ENCODE data around the gene RNU6-1.

The RNU6-1 gene

DNA sequence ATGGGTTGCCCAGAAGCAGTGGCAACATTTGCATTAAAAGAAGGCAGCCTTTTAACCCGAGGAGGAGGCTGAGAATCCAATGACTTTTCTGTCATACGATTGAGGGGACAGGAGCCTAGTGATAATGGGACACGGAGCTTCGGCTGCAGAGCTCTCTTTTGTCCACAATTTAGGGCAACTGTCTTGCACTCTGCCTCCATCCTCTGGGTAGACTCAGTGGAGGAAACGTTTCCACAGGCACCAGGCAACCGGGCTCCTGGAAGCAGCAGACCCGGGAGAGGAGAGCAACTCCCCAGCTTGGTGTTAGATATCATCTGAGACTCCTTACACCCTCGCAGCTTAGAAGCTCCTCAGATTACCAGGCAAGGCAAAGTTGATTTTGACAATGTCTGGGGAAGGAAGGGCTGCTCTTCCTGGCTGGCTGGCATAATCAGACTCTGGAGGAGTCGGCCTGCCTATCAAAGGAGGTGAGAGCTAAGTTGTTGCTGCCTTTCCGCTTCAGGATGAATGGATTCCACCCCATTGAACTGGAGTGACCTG lies 43.5 kb upstream of the RNU6-1 start:
- no peaks in the 10 kb centered on the region for H3K9me3 ChIP-seq (ENCODE audit: control extremely low read depth in 1 of 5, control insufficient read depth in 4 of 5, insufficient read depth in 2 of 5, low read depth in 1 of 5, low read length in 4 of 5)
- 81% methylated on average over 9 of the region's 10 CpGs for WGBS (ENCODE audit: insufficient coverage)
- ChIA-PET CTCF (interaction anchor here (0.7 to 1.8 kb wide), 6 partner anchors 9 to 325 kb away, joined by 3 to 5 read pairs (median 3); no protein-coding TSS in a partner anchor), POLR2A (no interaction called here)
- H3K4me1 ChIP-seq (ENCODE audit: control extremely low read depth in 1 of 4, control insufficient read depth in 4 of 4, insufficient read depth in 4 of 4, low read length in 3 of 4): peaks cover 26 to 69% (median 58%) of the 10 kb centered on the region in 4 experiments
- no peak overlapping the region for H3K27ac ChIP-seq (ENCODE audit: insufficient read depth in 1 of 2, low read depth in 1 of 2, low read length in 2 of 2, poor library complexity in 1 of 2, severe bottlenecking in 2 of 2)
- H3K27me3 ChIP-seq (replicated peaks in 2 of 5; ENCODE audit: control insufficient read depth in 4 of 5, insufficient read depth in 5 of 5, low read length in 4 of 5): no peaks in the 10 kb centered on the region
- H3K4me3 ChIP-seq (ENCODE audit: control insufficient read depth in 1 of 7, extremely low read depth in 1 of 7, insufficient read depth in 4 of 7, low read depth in 2 of 7, low read length in 6 of 7): no peak overlapping the region
- H3K36me3 ChIP-seq (ENCODE audit: control insufficient read depth in 4 of 4, insufficient read depth in 4 of 4, low read length in 3 of 4): no peaks in the 10 kb centered on the region
- no peak for DNase-seq

DNA sequence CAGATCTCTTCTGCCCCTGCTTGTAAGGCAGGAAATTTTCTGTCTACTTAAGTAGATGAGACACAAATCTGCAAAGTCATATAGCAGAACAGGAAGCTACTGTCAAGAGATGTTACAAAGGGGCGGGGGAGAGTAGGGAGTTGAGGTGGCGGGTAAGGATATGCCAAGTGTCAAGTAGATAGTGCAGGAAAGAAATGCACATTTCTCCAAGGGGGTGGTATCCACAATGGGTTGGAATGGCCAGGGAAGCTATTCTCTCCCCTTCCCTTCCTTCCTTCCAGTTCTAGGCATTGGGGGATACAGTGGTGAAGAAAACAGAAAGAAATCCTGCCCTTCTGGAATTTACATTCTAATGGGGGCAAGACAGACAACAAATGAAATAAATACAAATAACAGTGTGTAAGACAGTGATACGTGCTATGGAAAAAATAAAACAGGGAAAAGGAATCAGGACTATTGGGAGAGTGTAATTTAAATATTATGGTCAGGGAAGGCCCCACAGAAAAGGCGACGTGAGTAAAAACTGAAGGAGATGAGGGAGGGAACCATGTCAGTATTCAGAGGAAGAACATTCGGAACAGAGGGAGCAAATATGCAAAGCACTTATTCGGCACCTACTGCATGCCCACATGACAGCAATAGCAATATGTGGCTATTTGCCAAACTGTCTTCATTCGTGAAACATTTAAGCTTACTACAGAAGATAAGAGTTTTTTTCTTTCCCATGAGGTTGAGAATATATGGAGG lies 42.8 kb upstream of the RNU6-1 start:
- Histone ChIP-seq H3K27me3 (replicated peaks in 2 of 5; ENCODE audit: control insufficient read depth in 4 of 5, insufficient read depth in 5 of 5, low read length in 4 of 5) (no peaks in the 10 kb centered on the region), H3K9me3 (ENCODE audit: control extremely low read depth in 1 of 5, control insufficient read depth in 4 of 5, insufficient read depth in 2 of 5, low read depth in 1 of 5, low read length in 4 of 5) (no peaks in the 10 kb centered on the region), H3K36me3 (ENCODE audit: control insufficient read depth in 4 of 4, insufficient read depth in 4 of 4, low read length in 3 of 4) (no peaks in the 10 kb centered on the region), H3K27ac (ENCODE audit: insufficient read depth in 1 of 2, low read depth in 1 of 2, low read length in 2 of 2, poor library complexity in 1 of 2, severe bottlenecking in 2 of 2) (peak overlapping the region in 1 of 2 experiments; percentile 57), H3K4me3 (ENCODE audit: control insufficient read depth in 1 of 7, extremely low read depth in 1 of 7, insufficient read depth in 4 of 7, low read depth in 2 of 7, low read length in 6 of 7) (peak overlapping the region in 3 of 7 experiments; percentile 12 to 29 (median 28)), H3K4me1 (ENCODE audit: control extremely low read depth in 1 of 4, control insufficient read depth in 4 of 4, insufficient read depth in 4 of 4, low read length in 3 of 4) (peaks cover 26 to 69% (median 58%) of the 10 kb centered on the region in 4 experiments)
- CTCF ChIA-PET: interaction anchor here (1.4 to 1.8 kb wide), 2 partner anchors 8 to 19 kb away, joined by 3 to 5 read pairs; no protein-coding TSS in a partner anchor
- 70% methylated on average over 7 of the region's 8 CpGs for WGBS (ENCODE audit: insufficient coverage)
- POLR2A ChIA-PET: no interaction called here
- DNase-seq: peak; percentile 72 to 95 (median 91)

DNA sequence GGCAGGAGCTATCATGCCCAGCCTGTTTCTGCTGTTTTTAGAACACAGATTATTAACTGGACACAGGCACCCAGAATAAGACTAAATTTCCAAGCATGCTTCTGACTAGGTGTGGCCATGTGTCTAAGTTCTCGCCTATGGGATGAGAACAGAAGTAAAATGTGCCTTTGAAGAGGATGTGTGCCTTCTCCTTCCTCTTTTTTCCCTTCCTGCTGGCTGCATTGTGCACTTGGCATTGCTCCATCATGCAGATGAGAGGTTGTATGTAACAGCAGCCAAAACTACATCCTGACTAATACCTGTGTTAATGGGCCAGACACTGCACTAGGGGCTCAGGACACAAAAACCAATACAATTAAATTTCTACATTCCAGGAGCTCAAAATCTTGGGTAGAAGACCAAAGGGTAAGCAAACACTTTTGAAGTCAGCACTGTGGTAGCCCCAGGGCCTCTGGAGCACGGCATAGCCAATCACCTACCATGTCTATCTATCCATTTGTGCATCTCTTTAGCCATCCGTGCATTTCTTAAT lies 40.9 kb upstream of the RNU6-1 start:
- no peak overlapping the region for H3K27ac ChIP-seq (ENCODE audit: insufficient read depth in 1 of 2, low read depth in 1 of 2, low read length in 2 of 2, poor library complexity in 1 of 2, severe bottlenecking in 2 of 2)

GRCh38 chr15:67879440-67880129 lies 39.7 kb upstream of the RNU6-1 start:
- H3K4me3 ChIP-seq (ENCODE audit: control insufficient read depth in 1 of 7, extremely low read depth in 1 of 7, insufficient read depth in 4 of 7, low read depth in 2 of 7, low read length in 6 of 7): peak overlapping the region in 1 of 7 experiments; percentile 45
- H3K4me1 ChIP-seq (ENCODE audit: control extremely low read depth in 1 of 4, control insufficient read depth in 4 of 4, insufficient read depth in 4 of 4, low read length in 3 of 4): peaks cover 26 to 59% (median 51%) of the 10 kb centered on the region in 4 experiments
- H3K9me3 ChIP-seq (ENCODE audit: control extremely low read depth in 1 of 5, control insufficient read depth in 4 of 5, insufficient read depth in 2 of 5, low read depth in 1 of 5, low read length in 4 of 5): no peaks in the 10 kb centered on the region
- ChIA-PET POLR2A (no interaction called here), CTCF (no interaction called here)
- no peaks in the 10 kb centered on the region for H3K27me3 ChIP-seq (replicated peaks in 2 of 5; ENCODE audit: control insufficient read depth in 4 of 5, insufficient read depth in 5 of 5, low read length in 4 of 5)
- peak overlapping the region in 1 of 2 experiments; percentile 36 for H3K27ac ChIP-seq (ENCODE audit: insufficient read depth in 1 of 2, low read depth in 1 of 2, low read length in 2 of 2, poor library complexity in 1 of 2, severe bottlenecking in 2 of 2)
- DNase-seq: peak; percentile 51 to 96 (median 93)
- no peaks in the 10 kb centered on the region for H3K36me3 ChIP-seq (ENCODE audit: control insufficient read depth in 4 of 4, insufficient read depth in 4 of 4, low read length in 3 of 4)
- WGBS (ENCODE audit: insufficient coverage): 56% methylated on average over 6 of the region's 11 CpGs

More for the DNA sequence above, 40.9 kb upstream of the RNU6-1 start:
- ChIA-PET POLR2A (no interaction called here), CTCF (no interaction called here)
- DNase-seq: peak; percentile 43 to 73 (median 71)
- peaks cover 26 to 69% (median 58%) of the 10 kb centered on the region in 4 experiments for H3K4me1 ChIP-seq (ENCODE audit: control extremely low read depth in 1 of 4, control insufficient read depth in 4 of 4, insufficient read depth in 4 of 4, low read length in 3 of 4)
- H3K36me3 ChIP-seq (ENCODE audit: control insufficient read depth in 4 of 4, insufficient read depth in 4 of 4, low read length in 3 of 4): no peaks in the 10 kb centered on the region
- H3K9me3 ChIP-seq (ENCODE audit: control extremely low read depth in 1 of 5, control insufficient read depth in 4 of 5, insufficient read depth in 2 of 5, low read depth in 1 of 5, low read length in 4 of 5): no peaks in the 10 kb centered on the region
- WGBS (ENCODE audit: insufficient coverage): 86% methylated on average over 2 of the region's 3 CpGs
- peak overlapping the region in 1 of 7 experiments; percentile 3 for H3K4me3 ChIP-seq (ENCODE audit: control insufficient read depth in 1 of 7, extremely low read depth in 1 of 7, insufficient read depth in 4 of 7, low read depth in 2 of 7, low read length in 6 of 7)
- no peaks in the 10 kb centered on the region for H3K27me3 ChIP-seq (replicated peaks in 2 of 5; ENCODE audit: control insufficient read depth in 4 of 5, insufficient read depth in 5 of 5, low read length in 4 of 5)

GRCh38 chr15:67878712-67879206 lies 38.9 kb upstream of the RNU6-1 start:
- peaks cover 26 to 51% (median 44%) of the 10 kb centered on the region in 4 experiments for H3K4me1 ChIP-seq (ENCODE audit: control extremely low read depth in 1 of 4, control insufficient read depth in 4 of 4, insufficient read depth in 4 of 4, low read length in 3 of 4)
- DNase-seq: no peak
- H3K27me3 ChIP-seq (replicated peaks in 2 of 5; ENCODE audit: control insufficient read depth in 4 of 5, insufficient read depth in 5 of 5, low read length in 4 of 5): no peaks in the 10 kb centered on the region
- peaks cover 0 to 2% (median 0%) of the 10 kb centered on the region in 5 experiments for H3K9me3 ChIP-seq (ENCODE audit: control extremely low read depth in 1 of 5, control insufficient read depth in 4 of 5, insufficient read depth in 2 of 5, low read depth in 1 of 5, low read length in 4 of 5)
- peak overlapping the region in 1 of 2 experiments; percentile 36 for H3K27ac ChIP-seq (ENCODE audit: insufficient read depth in 1 of 2, low read depth in 1 of 2, low read length in 2 of 2, poor library complexity in 1 of 2, severe bottlenecking in 2 of 2)
- 100% methylated on average over 2 of the region's 2 CpGs for WGBS (ENCODE audit: insufficient coverage)
- POLR2A ChIA-PET: no interaction called here
- CTCF ChIA-PET: no interaction called here
- H3K36me3 ChIP-seq (ENCODE audit: control insufficient read depth in 4 of 4, insufficient read depth in 4 of 4, low read length in 3 of 4): no peaks in the 10 kb centered on the region
- no peak overlapping the region for H3K4me3 ChIP-seq (ENCODE audit: control insufficient read depth in 1 of 7, extremely low read depth in 1 of 7, insufficient read depth in 4 of 7, low read depth in 2 of 7, low read length in 6 of 7)

DNA sequence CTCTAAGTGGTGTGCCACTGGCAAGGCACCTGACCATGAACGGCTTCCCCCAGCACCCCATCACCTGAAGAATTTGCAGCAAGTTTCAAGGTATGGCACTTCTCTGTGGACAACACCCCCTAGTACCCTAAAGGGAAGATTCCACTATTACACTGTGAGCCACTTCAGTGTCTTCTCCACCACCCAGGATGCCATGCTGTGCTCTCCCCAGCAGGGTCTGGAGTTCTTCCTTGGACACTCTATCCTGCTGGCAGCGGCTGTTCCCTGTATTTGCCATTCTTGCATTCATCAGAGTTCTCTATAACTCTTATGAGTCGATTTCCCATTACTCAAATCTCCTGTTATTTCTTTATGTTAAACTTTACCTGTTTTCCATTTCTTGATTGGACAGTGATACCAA lies 33.9 kb upstream of the RNU6-1 start:
- H3K36me3 ChIP-seq (ENCODE audit: control insufficient read depth in 4 of 4, insufficient read depth in 4 of 4, low read length in 3 of 4): no peaks in the 10 kb centered on the region
- POLR2A ChIA-PET: no interaction called here
- CTCF ChIA-PET: interaction anchor here (0.9 to 3.8 kb wide), 4 partner anchors 10 to 281 kb away, joined by 3 to 19 read pairs (median 5); no protein-coding TSS in a partner anchor
- H3K9me3 ChIP-seq (ENCODE audit: control extremely low read depth in 1 of 5, control insufficient read depth in 4 of 5, insufficient read depth in 2 of 5, low read depth in 1 of 5, low read length in 4 of 5): peaks cover 3 to 11% (median 6%) of the 10 kb centered on the region in 5 experiments
- H3K27ac ChIP-seq (ENCODE audit: insufficient read depth in 1 of 2, low read depth in 1 of 2, low read length in 2 of 2, poor library complexity in 1 of 2, severe bottlenecking in 2 of 2): no peak overlapping the region
- 92% methylated on average over 3 of the region's 3 CpGs for WGBS (ENCODE audit: insufficient coverage)
- H3K27me3 ChIP-seq (replicated peaks in 2 of 5; ENCODE audit: control insufficient read depth in 4 of 5, insufficient read depth in 5 of 5, low read length in 4 of 5): no peaks in the 10 kb centered on the region
- no peak for DNase-seq
- no peak overlapping the region for H3K4me3 ChIP-seq (ENCODE audit: control insufficient read depth in 1 of 7, extremely low read depth in 1 of 7, insufficient read depth in 4 of 7, low read depth in 2 of 7, low read length in 6 of 7)
- peaks cover 0 to 1% (median 0%) of the 10 kb centered on the region in 4 experiments for H3K4me1 ChIP-seq (ENCODE audit: control extremely low read depth in 1 of 4, control insufficient read depth in 4 of 4, insufficient read depth in 4 of 4, low read length in 3 of 4)
